HepG2 (cell line): ENCODE data around the gene GFRA1. TPM values are rescaled to one million over a fixed set of nuclear protein-coding genes. Genes with fewer than 3 reads are reported as not detected.
A peak's percentile ranks its signal among the peaks of the same experiment; 100 is the strongest.

ENCODE experiments used
- DPF2 ChIP-seq: sonication (generic); formaldehyde crosslinking; IDR thresholded peaks from 2 replicates; pipeline ENCODE4 v1.4.0; 2020; ENCODE audit warnings: mild to moderate bottlenecking, low read depth, missing genetic modification reagents, borderline replicate concordance
- ELF1 ChIP-seq: sonication (generic); formaldehyde crosslinking; IDR thresholded peaks from 2 replicates; pipeline ENCODE4 v1.4.0; 2020; ENCODE audit warnings: missing genetic modification reagents
- FOSL1 ChIP-seq: sonication (generic); formaldehyde crosslinking; IDR thresholded peaks from 2 replicates; pipeline ENCODE4 v1.9.0; 2021; ENCODE audit warnings: missing genetic modification reagents, borderline replicate concordance
- FOXC1 ChIP-seq: sonication (generic); formaldehyde crosslinking; IDR thresholded peaks from 2 replicates; pipeline ENCODE4 v1.8.0; 2022; ENCODE audit warnings: mild to moderate bottlenecking, missing genetic modification reagents, borderline replicate concordance
- GTF2F1 ChIP-seq: fragments of 150-350 bp; IDR thresholded peaks from 2 replicates; pipeline ENCODE4 v1.6.1; 2014; ENCODE audit warnings: low read length
- KMT2B ChIP-seq: IDR thresholded peaks from 2 replicates; pipeline ENCODE4 v1.6.1; 2016; ENCODE audit warnings: missing genetic modification reagents, missing compliant biosample characterization
- MEF2D ChIP-seq: sonication (generic); formaldehyde crosslinking; IDR thresholded peaks from 2 replicates; pipeline ENCODE4 v1.5.1; 2020; ENCODE audit warnings: mild to moderate bottlenecking, missing genetic modification reagents
- MEIS2 ChIP-seq: sonication (generic); formaldehyde crosslinking; IDR thresholded peaks from 2 replicates; pipeline ENCODE4 v1.9.0; 2021; ENCODE audit warnings: mild to moderate bottlenecking, missing genetic modification reagents
- PBX2 ChIP-seq: IDR thresholded peaks from 2 replicates; pipeline ENCODE4 v1.6.1; 2016; ENCODE audit warnings: control low read depth
- PHF20 ChIP-seq: sonication (generic); formaldehyde crosslinking; IDR thresholded peaks from 2 replicates; pipeline ENCODE4 v1.5.0; 2020; ENCODE audit warnings: mild to moderate bottlenecking, missing genetic modification reagents
- PLRG1 ChIP-seq: fragments of 450-650 bp; conservative IDR thresholded peaks from 2 replicates; pipeline ENCODE4 v1.6.1; 2016
- REPIN1 ChIP-seq: sonication (generic); formaldehyde crosslinking; IDR thresholded peaks from 2 replicates; pipeline ENCODE4 v1.8.0; 2022; ENCODE audit warnings: missing genetic modification reagents, low read depth, mild to moderate bottlenecking, borderline replicate concordance
- SOX6 ChIP-seq, 2 experiments: fragments of 450-650 bp in 1 of 2; sonication (generic) in 1 of 2; formaldehyde crosslinking in 1 of 2; IDR thresholded peaks; 2 replicates each; pipeline versions ENCODE4 v1.4.0 to v1.6.1; 2017 to 2020; ENCODE audit warnings: antibody characterized with exemption in 1 of 2, mild to moderate bottlenecking in 1 of 2, missing genetic modification reagents in 1 of 2
- TARDBP ChIP-seq: sonication (generic); formaldehyde crosslinking; IDR thresholded peaks from 2 replicates; pipeline ENCODE4 v1.8.0; 2022; ENCODE audit warnings: mild to moderate bottlenecking, missing genetic modification reagents
- TCF7 ChIP-seq: sonication (generic); IDR thresholded peaks from 2 replicates; pipeline ENCODE4 v1.6.1; 2016; ENCODE audit warnings: antibody characterized with exemption, low read depth
- TFDP2 ChIP-seq: sonication (generic); formaldehyde crosslinking; IDR thresholded peaks from 2 replicates; pipeline ENCODE4 v1.4.0; 2020; ENCODE audit warnings: missing genetic modification reagents
- XBP1 ChIP-seq: sonication (generic); formaldehyde crosslinking; IDR thresholded peaks from 2 replicates; pipeline ENCODE4 v1.5.0; 2020; ENCODE audit warnings: missing genetic modification reagents
- ZNF432 ChIP-seq: sonication (generic); formaldehyde crosslinking; IDR thresholded peaks from 2 replicates; pipeline ENCODE4 v1.5.0; 2020; ENCODE audit warnings: missing genetic modification reagents, mild to moderate bottlenecking, borderline replicate concordance
- ZNF451 ChIP-seq: sonication (generic); formaldehyde crosslinking; IDR thresholded peaks from 2 replicates; pipeline ENCODE4 v1.5.0; 2020; ENCODE audit warnings: mild to moderate bottlenecking, missing genetic modification reagents
- ZNF703 ChIP-seq: sonication (generic); formaldehyde crosslinking; IDR thresholded peaks from 2 replicates; pipeline ENCODE4 v1.5.1; 2020; ENCODE audit warnings: missing genetic modification reagents, mild to moderate bottlenecking, moderate library complexity, borderline replicate concordance
- ZNF788 ChIP-seq: sonication (generic); formaldehyde crosslinking; IDR thresholded peaks from 2 replicates; pipeline ENCODE4 v1.5.0; 2020; ENCODE audit warnings: mild to moderate bottlenecking, missing genetic modification reagents, borderline replicate concordance
- ZNF790 ChIP-seq: sonication (generic); formaldehyde crosslinking; IDR thresholded peaks from 2 replicates; pipeline ENCODE4 v1.8.0; 2022; ENCODE audit warnings: missing genetic modification reagents, mild to moderate bottlenecking, borderline replicate concordance
- ZNF883 ChIP-seq: sonication (generic); formaldehyde crosslinking; IDR thresholded peaks from 2 replicates; pipeline ENCODE4 v1.5.1; 2020; ENCODE audit warnings: mild to moderate bottlenecking, missing genetic modification reagents; ENCODE audit errors: not compliant biosample characterization
- polyA plus RNA-seq, 8 experiments: library from polyadenylated mRNA; depleted of rRNA in 3 of 8; stranded (reverse) in 7 of 8; unstranded in 1 of 8; fragments of >200 nt; fragmentation: Illumina TruSeq in 4 of 8; extraction: Trizol in 4 of 8; gene quantifications; 2 replicates each; pipeline versions ENCODE4 v1.2.1 to v1.2.3, GENCODE V29; 2011 to 2016; ENCODE audit warnings: low read depth in 4 of 8, missing spikeins in 1 of 8, mixed read lengths in 1 of 8; ENCODE audit not compliant: insufficient read depth in 1 of 8
- total RNA-seq, 5 experiments: library from RNA; depleted of rRNA; stranded (reverse); fragments of >200 nt; fragmentation: Illumina TruSeq; extraction: Trizol; gene quantifications; 2 replicates each; pipeline ENCODE4 v1.2.3, GENCODE V29; 2016; ENCODE audit warnings: low read depth in 1 of 5

Gene GFRA1
- total and polyA plus RNA-seq, 2 of the 13 experiments (the other 11 are each of a cell fraction or from before 2014, with no cell fraction given) = not detected

GRCh38 chr10:116056445-116057293, 216.3 kb downstream of the GFRA1 start (continued):
- TF ChIP-seq ELF1 (CRISPR knock-in tag) (0 out of 2 replicates have a peak, but pooled peaks have one; percentile 17), GTF2F1 (no peak), ZNF790 (CRISPR knock-in tag) (no peak), SOX6 (IDR thresholded peaks at IDR 0.05) (no peak), SOX6 (CRISPR knock-in tag; IDR thresholded peaks at IDR 0.05) (peak; percentile 99), ZNF788 (CRISPR knock-in tag) (0 out of 2 replicates have a peak, but pooled peaks have one; percentile 24), PHF20 (CRISPR knock-in tag) (no peak), XBP1 (CRISPR knock-in tag) (no peak), KMT2B (CRISPR knock-in tag) (no peak), MEIS2 (CRISPR knock-in tag) (peak; percentile 56; the same call in 1 of the 2 replicates), ZNF883 (CRISPR knock-in tag) (no peak), PLRG1 (no peak), FOSL1 (CRISPR knock-in tag) (no peak; the same call in 1 of the 2 replicates), ZNF451 (no peak), TARDBP (peak; percentile 91), TCF7 (peak; percentile 84), ZNF432 (CRISPR knock-in tag) (no peak), TFDP2 (CRISPR knock-in tag) (peak; percentile 55; the same call in 1 of the 2 replicates), PBX2 (CRISPR knock-in tag) (no peak), MEF2D (CRISPR knock-in tag) (peak; percentile 88), FOXC1 (CRISPR knock-in tag) (no peak; the same call in 1 of the 2 replicates), ZNF703 (CRISPR knock-in tag) (peak; percentile 77; the same call in 1 of the 2 replicates), DPF2 (CRISPR knock-in tag) (peak; percentile 89; the same call in 1 of the 2 replicates), REPIN1 (peak; percentile 88)
